SK-N-SH (cell line): ENCODE measurements around the gene SLC25A10.

Experiments used
- CTCF ChIP-seq: fragments of 200-600 bp; sonication (generic); IDR thresholded peaks from 2 replicates; pipeline ENCODE4 v1.6.1; 2017; ENCODE audit warnings: antibody characterized with exemption, mild to moderate bottlenecking, moderate library complexity
- EP300 ChIP-seq, 2 experiments: IDR thresholded peaks; 2 replicates each; pipeline versions ENCODE4 v1.4.0 to v1.6.1; 2012; ENCODE audit warnings: borderline replicate concordance in 1 of 2, low read depth in 1 of 2, low read length in 1 of 2
- FOSL2 ChIP-seq: IDR thresholded peaks from 2 replicates; pipeline ENCODE4 v1.4.0; 2012; ENCODE audit warnings: low read depth, mild to moderate bottlenecking, moderate library complexity, borderline replicate concordance
- FOXM1 ChIP-seq: IDR thresholded peaks from 2 replicates; pipeline ENCODE4 v1.4.0; 2012; ENCODE audit warnings: low read depth, mild to moderate bottlenecking
- GABPA ChIP-seq: IDR thresholded peaks from 2 replicates; pipeline ENCODE4 v1.4.0; 2012; ENCODE audit warnings: low read depth, mild to moderate bottlenecking
- MAX ChIP-seq: IDR thresholded peaks from 2 replicates; pipeline ENCODE4 v1.4.0; 2012; ENCODE audit warnings: low read depth
- MEF2A ChIP-seq: IDR thresholded peaks from 2 replicates; pipeline ENCODE4 v1.4.0; 2012; ENCODE audit warnings: low read depth, borderline replicate concordance
- MXI1 ChIP-seq: IDR thresholded peaks from 2 replicates; pipeline ENCODE4 v1.6.1; 2012; ENCODE audit warnings: mild to moderate bottlenecking, low read depth, low read length, improper control_type of control experiment

GRCh38 chr17:81705518-81706231 is 6.4 kb upstream of the SLC25A10 start:
- TF ChIP-seq MXI1 (no peak), FOSL2 (no peak), EP300 (IDR thresholded peaks at IDR 0.05; ENCODE audit: borderline replicate concordance in 1 of 2, low read depth in 1 of 2, low read length in 1 of 2) (no peak), MAX (no peak), MEF2A (no peak), CTCF (no peak), GABPA (no peak), FOXM1 (no peak)
